Measurements from ENCODE around the gene CKAP5. TPM values are rescaled to one million over a fixed set of nuclear protein-coding genes. Genes with fewer than 3 reads are reported as not detected.

CKAP5 gene
- total RNA-seq, 1 experiment from 2014 or later, result 166 TPM

- TF ChIP-seq, protein P1, sequence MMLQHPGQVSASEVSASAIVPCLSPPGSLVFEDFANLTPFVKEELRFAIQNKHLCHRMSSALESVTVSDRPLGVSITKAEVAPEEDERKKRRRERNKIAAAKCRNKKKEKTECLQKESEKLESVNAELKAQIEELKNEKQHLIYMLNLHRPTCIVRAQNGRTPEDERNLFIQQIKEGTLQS (IDR thresholded peaks at IDR 0.05), result no peak
- TF ChIP-seq RAD21 (IDR thresholded peaks at IDR 0.05; ENCODE audit: low read depth), result no peak
- no peak for TF ChIP-seq FOSL1 (IDR thresholded peaks at IDR 0.05; ENCODE audit: low read depth)
- Histone ChIP-seq H2AFZ (ENCODE audit: low read depth, low read length, poor library complexity, severe bottlenecking) (no peak overlapping the region), H4K20me1 (ENCODE audit: insufficient read depth) (no peaks in the 10 kb centered on the region), H3K4me1 (ENCODE audit: control insufficient read depth in 1 of 2, insufficient read depth in 2 of 2, low read length in 2 of 2) (peaks cover 5 to 14% of the 10 kb centered on the region in 2 experiments; a peak in 3 of 4 replicates), H3K27me3 (ENCODE audit: insufficient read depth, low read length) (no peaks in the 10 kb centered on the region), H3K4me2 (ENCODE audit: low read length) (no peak overlapping the region), H3K36me3 (ENCODE audit: control insufficient read depth in 1 of 2, insufficient read depth in 2 of 2, low read length in 2 of 2) (no peaks in the 10 kb centered on the region), H3K4me3 (replicated peaks in 1 of 2; ENCODE audit: low read depth in 1 of 2, low read length in 2 of 2) (no peak overlapping the region), H3K9ac (ENCODE audit: low read length) (no peak overlapping the region), H3K79me2 (ENCODE audit: insufficient read depth, low read length) (no peaks in the 10 kb centered on the region), H3K27ac (ENCODE audit: low read depth, low read length) (no peak overlapping the region), H3K9me3 (ENCODE audit: control insufficient read depth in 1 of 2, insufficient read depth in 1 of 2, low read depth in 1 of 2, low read length in 2 of 2) (no peaks in the 10 kb centered on the region), H3K9me2 (ENCODE audit: insufficient read depth) (no peaks in the 10 kb centered on the region)
- DNase-seq (ENCODE audit: low read depth, low spot score), result no peak
- BruUV-seq (replicated peaks), result no TSS peak
- ChIA-PET POLR2A (no interaction called here), RAD21 (ENCODE audit: low non-redundant PET in 1 of 2, low total read pairs in 2 of 2, uncharacterized antibody in 2 of 2, unreplicated experiment in 2 of 2) (no interaction called here), CTCF (no interaction called here)
- no peak for ATAC-seq
- intact Hi-C loops (cut with micrococcal nuclease), result no loop called here
Measured at GRCh38 chr11:46719543-46720218, 126.4 kb downstream of the CKAP5 start.

GRCh38 chr11:46719048-46719542 is 127.0 kb downstream of the CKAP5 start, which contains the start of gene F2:
F2 (plus strand) TSS chr11:46719213; CDS start chr11:46719236, 23 bp downstream.
- BruUV-seq (replicated peaks), result no TSS peak
- no peak for TF ChIP-seq FOSL1 (IDR thresholded peaks at IDR 0.05; ENCODE audit: low read depth)
- TF ChIP-seq EZH2phosphoT487 (IDR thresholded peaks at IDR 0.05; ENCODE audit: borderline replicate concordance), result no peak
- TF ChIP-seq SRF (IDR thresholded peaks at IDR 0.05; ENCODE audit: low read depth), result no peak
- TF ChIP-seq SP1 (IDR thresholded peaks at IDR 0.05; ENCODE audit: low read depth), result no peak
- TF ChIP-seq EZH2 (IDR thresholded peaks at IDR 0.05), result no peak
- TF ChIP-seq REST (IDR thresholded peaks at IDR 0.05; ENCODE audit: low read depth), result no peak
- TF ChIP-seq CBX3 (IDR thresholded peaks at IDR 0.05; ENCODE audit: low read depth), result no peak
- TF ChIP-seq EGR1 (IDR thresholded peaks at IDR 0.05; ENCODE audit: low read depth), result no peak
- H3K36me3 ChIP-seq (ENCODE audit: control insufficient read depth in 1 of 2, insufficient read depth in 2 of 2, low read length in 2 of 2), result no peaks in the 10 kb centered on the region
- DNase-seq (ENCODE audit: low read depth, low spot score) (no peak), ATAC-seq (no peak)
- CTCF ChIA-PET, result no interaction called here
- H3K4me1 ChIP-seq (ENCODE audit: control insufficient read depth in 1 of 2, insufficient read depth in 2 of 2, low read length in 2 of 2), result peaks cover 5 to 20% of the 10 kb centered on the region in 2 experiments; a peak in 3 of 4 replicates
- H3K27ac ChIP-seq (ENCODE audit: low read depth, low read length), result no peak within 1 kb of the TSS; the same call in 1 of the 2 replicates
- peak within 1 kb of the TSS; percentile 23; the same call in 1 of the 2 replicates for H3K9ac ChIP-seq (ENCODE audit: low read length)
- no peak within 1 kb of the TSS for H3K4me3 ChIP-seq (replicated peaks in 1 of 2; ENCODE audit: low read depth in 1 of 2, low read length in 2 of 2)
- H4K20me1 ChIP-seq (ENCODE audit: insufficient read depth), result no peaks in the 10 kb centered on the region
- peak within 1 kb of the TSS; percentile 83 for H2AFZ ChIP-seq (ENCODE audit: low read depth, low read length, poor library complexity, severe bottlenecking)
- no peaks in the 10 kb centered on the region for H3K9me3 ChIP-seq (ENCODE audit: control insufficient read depth in 1 of 2, insufficient read depth in 1 of 2, low read depth in 1 of 2, low read length in 2 of 2)
- intact Hi-C loops (cut with micrococcal nuclease), result no loop called here
- no peaks in the 10 kb centered on the region for H3K27me3 ChIP-seq (ENCODE audit: insufficient read depth, low read length)
- H3K79me2 ChIP-seq (ENCODE audit: insufficient read depth, low read length), result no peaks in the 10 kb centered on the region
- POLR2A ChIA-PET, result no interaction called here
- RAD21 ChIA-PET (ENCODE audit: low non-redundant PET in 1 of 2, low total read pairs in 2 of 2, uncharacterized antibody in 2 of 2, unreplicated experiment in 2 of 2), result no interaction called here
- peak within 1 kb of the TSS; percentile 53 for H3K4me2 ChIP-seq (ENCODE audit: low read length)
- H3K9me2 ChIP-seq (ENCODE audit: insufficient read depth), result no peaks in the 10 kb centered on the region
